CD4-positive, alpha-beta T cell (primary cell): ENCODE results near the gene KCNK3. TPM values are rescaled to one million over a fixed set of nuclear protein-coding genes. Genes with fewer than 3 reads are reported as not detected.

Experiments
- ATAC-seq: fragments of 200-7000 bp; cut with Tn5 transposase; one replicate; pipeline ENCODE4 v1.10.0; 2022; ENCODE audit warnings: mild to moderate bottlenecking; ENCODE audit not compliant: poor library complexity
- CTCF ChIA-PET: fragments of 350-600 bp; sonication (Branson Sonifier 250); formaldehyde crosslinking; loops from one replicate; lab custom pipeline; 2021; ENCODE audit warnings: antibody characterized with exemption, inconsistent platforms; lab: Charles Lee
- POLR2A ChIA-PET: fragments of 350-600 bp; sonication (Branson Sonifier 250); formaldehyde crosslinking; loops from one replicate; lab custom pipeline; 2021; ENCODE audit warnings: antibody characterized with exemption, inconsistent platforms; lab: Charles Lee
- DNase-seq, 14 experiments: peaks; one replicate each; pipeline ENCODE4 v3.0.0-alpha.2; 2013 to 2020; ENCODE audit warnings: mixed read lengths in 2 of 14
- H3K27ac ChIP-seq, 2 donors: one replicate each; pipeline versions ENCODE4 v1.5.1 to v1.7.0; 2013; ENCODE audit warnings: low read length in 2 of 2, low read depth in 1 of 2, mild to moderate bottlenecking in 1 of 2
- H3K27me3 ChIP-seq, 2 experiments: 1 replicate in 1 of 2; 2 replicates in 1 of 2; pipeline versions ENCODE4 v1.6.1 to v1.7.0; 2013; ENCODE audit warnings: low read length in 2 of 2, control low read depth in 1 of 2, mild to moderate bottlenecking in 1 of 2, moderate library complexity in 1 of 2; ENCODE audit not compliant: insufficient read depth in 2 of 2, control insufficient read depth in 1 of 2
- H3K36me3 ChIP-seq: one replicate; pipeline ENCODE4 v1.6.1; 2013; ENCODE audit warnings: low read length, control low read depth; ENCODE audit not compliant: insufficient read depth
- H3K4me1 ChIP-seq: one replicate; pipeline ENCODE4 v1.6.1; 2013; ENCODE audit warnings: low read length, control low read depth; ENCODE audit not compliant: insufficient read depth
- H3K4me3 ChIP-seq: one replicate; pipeline ENCODE4 v1.5.1; 2013; ENCODE audit warnings: mild to moderate bottlenecking, low read length, moderate library complexity
- H3K9me3 ChIP-seq, 2 experiments: 1 replicate in 1 of 2; 2 replicates in 1 of 2; pipeline versions ENCODE4 v1.6.1 to v1.7.0; 2013; ENCODE audit warnings: low read length in 2 of 2, mild to moderate bottlenecking in 2 of 2, control low read depth in 1 of 2, moderate library complexity in 1 of 2; ENCODE audit not compliant: control insufficient read depth in 1 of 2, insufficient read depth in 1 of 2
- H3K27ac Mint-ChIP-seq: one replicate; pipeline ENCODE4 v1.8.0; 2020; ENCODE audit warnings: mixed read lengths
- H3K27me3 Mint-ChIP-seq: one replicate; pipeline ENCODE4 v1.8.0; 2021; ENCODE audit warnings: mixed read lengths
- H3K36me3 Mint-ChIP-seq: one replicate; pipeline ENCODE4 v1.8.0; 2021; ENCODE audit warnings: low read depth, mixed read lengths
- H3K4me1 Mint-ChIP-seq: one replicate; pipeline ENCODE4 v1.8.0; 2021; ENCODE audit warnings: low read depth, mixed read lengths
- H3K4me3 Mint-ChIP-seq: one replicate; pipeline ENCODE4 v1.8.0; 2020; ENCODE audit warnings: mild to moderate bottlenecking, mixed read lengths
- H3K9me3 Mint-ChIP-seq: one replicate; pipeline ENCODE4 v1.8.0; 2020; ENCODE audit warnings: mixed read lengths
- CTCF ChIP-seq: fragments of 200-600 bp; IDR thresholded peaks from one replicate; pipeline ENCODE4 v1.8.0; 2022; ENCODE audit warnings: antibody characterized with exemption, mild to moderate bottlenecking
- intact Hi-C, 2 experiments: fragments of 100-400 bp; cut with DNase I in 1 of 2; cut with micrococcal nuclease in 1 of 2; formaldehyde crosslinking; loops; one replicate each; pipeline versions ENCODE4 v1.15.1 to v1.9.0; 2023 to 2025; cut with DNase I, micrococcal nuclease
- total RNA-seq, 174 experiments: library from RNA in 2 of 174; stranded (reverse) in 2 of 174; gene quantifications; one replicate each; pipeline ENCODE4 v1.2.3 and lab custom pipeline; 2021 to 2026

The KCNK3 gene
- total RNA-seq, 2 experiments from 2014 or later, result not detected

- H3K36me3 ChIP-seq, result peaks cover 3% of the 10 kb centered on the region
- H3K27ac ChIP-seq, result peak within 1 kb of the TSS; percentile 73 to 85
- ChIA-PET CTCF (interaction anchor here (0.7 kb wide), 1 partner anchor 18 kb away, joined by 4 read pairs; no protein-coding TSS in a partner anchor), POLR2A (interaction anchor here (0.7 to 1.9 kb wide), 2 partner anchors 22 to 45 kb away, joined by 3 to 8 read pairs; partner anchors contain the start of gene CENPA)
- Mint-ChIP-seq H3K4me1 (peaks cover 40% of the 10 kb centered on the region), H3K9me3 (no peaks in the 10 kb centered on the region), H3K36me3 (peaks cover 16% of the 10 kb centered on the region), H3K27me3 (no peaks in the 10 kb centered on the region), H3K4me3 (peak within 1 kb of the TSS; percentile 97), H3K27ac (peak within 1 kb of the TSS; percentile 81)
- intact Hi-C loops, result loop anchor here (1.0 to 10.0 kb wide), 2 partner anchors 21 to 1131 kb away; partner anchors contain the start of genes BABAM2 (in 1 of the 2) and RBKS (in 1 of the 2)
- H3K27me3 ChIP-seq, result no peaks in the 10 kb centered on the region
- no peak for TF ChIP-seq CTCF
- DNase-seq (peak; percentile 64 to 94 (median 79)), ATAC-seq (peak; percentile 95)
- H3K4me3 ChIP-seq, result peak within 1 kb of the TSS; percentile 100
- H3K4me1 ChIP-seq, result peaks cover 53% of the 10 kb centered on the region
- no peaks in the 10 kb centered on the region for H3K9me3 ChIP-seq
Observed at GRCh38 chr2:26764078-26764887, 71.8 kb downstream of the KCNK3 start, which contains the start of gene SLC35F6. SLC35F6 (plus strand) TSS chr2:26764284; CDS start chr2:26764350, 66 bp downstream.

- ATAC-seq (no peak), DNase-seq (no peak)
- peak overlapping the region in 1 of 2 donors; percentile 85 for H3K27ac ChIP-seq
- H3K36me3 ChIP-seq, result peaks cover 3% of the 10 kb centered on the region
- H3K27me3 Mint-ChIP-seq, result no peaks in the 10 kb centered on the region
- peaks cover 58% of the 10 kb centered on the region for H3K4me1 ChIP-seq
- TF ChIP-seq CTCF, result no peak
- no peaks in the 10 kb centered on the region for H3K9me3 Mint-ChIP-seq
- CTCF ChIA-PET, result interaction anchor here (0.7 kb wide), 1 partner anchor 18 kb away, joined by 4 read pairs; no protein-coding TSS in a partner anchor
- H3K9me3 ChIP-seq, result no peaks in the 10 kb centered on the region
- peak overlapping the region; percentile 81 for H3K27ac Mint-ChIP-seq
- H3K27me3 ChIP-seq, result no peaks in the 10 kb centered on the region
- peak overlapping the region; percentile 100 for H3K4me3 ChIP-seq
- intact Hi-C loops, result loop anchor here (1.0 to 10.0 kb wide), 2 partner anchors 20 to 1130 kb away; partner anchors contain the start of genes BABAM2 (in 1 of the 2) and RBKS (in 1 of the 2)
- POLR2A ChIA-PET, result interaction anchor here (0.7 to 1.9 kb wide), 2 partner anchors 21 to 44 kb away, joined by 3 to 8 read pairs; partner anchors contain the start of gene CENPA
- H3K36me3 Mint-ChIP-seq, result peaks cover 16% of the 10 kb centered on the region
- H3K4me1 Mint-ChIP-seq, result peaks cover 46% of the 10 kb centered on the region
- H3K4me3 Mint-ChIP-seq, result peak overlapping the region; percentile 97
Observed at GRCh38 chr2:26764906-26765305, 72.4 kb downstream of the KCNK3 start.

GRCh38 chr2:26765475-26766200 lies 73.1 kb downstream of the KCNK3 start:
- intact Hi-C loops, result loop anchor here in 1 of 2 experiments (10.0 kb wide), 1 partner anchor 1129 kb away; the partner anchor contains the start of genes BABAM2 and RBKS
- peak overlapping the region; percentile 100 for H3K4me3 ChIP-seq

More at GRCh38 chr2:26765475-26766200, 73.1 kb downstream of the KCNK3 start:
- H3K27me3 ChIP-seq, result no peaks in the 10 kb centered on the region
- peak overlapping the region; percentile 97 for H3K4me3 Mint-ChIP-seq
- H3K27ac ChIP-seq, result peak overlapping the region; percentile 7 to 85
- no peak for TF ChIP-seq CTCF
- ChIA-PET CTCF (interaction anchor here (0.7 kb wide), 1 partner anchor 17 kb away, joined by 4 read pairs; no protein-coding TSS in a partner anchor), POLR2A (interaction anchor here (0.7 to 1.9 kb wide), 2 partner anchors 20 to 44 kb away, joined by 3 to 8 read pairs; partner anchors contain the start of gene CENPA)
- H3K36me3 ChIP-seq, result peaks cover 4% of the 10 kb centered on the region
- peaks cover 16% of the 10 kb centered on the region for H3K36me3 Mint-ChIP-seq
- DNase-seq, result peak in 1 of 14 experiments; percentile 12
- no peaks in the 10 kb centered on the region for H3K9me3 Mint-ChIP-seq
- H3K4me1 ChIP-seq, result peaks cover 59% of the 10 kb centered on the region
- no peak for ATAC-seq
- H3K27ac Mint-ChIP-seq, result peak overlapping the region; percentile 81
- H3K4me1 Mint-ChIP-seq, result peaks cover 54% of the 10 kb centered on the region
- no peaks in the 10 kb centered on the region for H3K9me3 ChIP-seq
- H3K27me3 Mint-ChIP-seq, result no peaks in the 10 kb centered on the region
